ENCODE measurements around the gene PCSK9. TPM values are rescaled to one million over a fixed set of nuclear protein-coding genes. Genes with fewer than 3 reads are reported as not detected.

The PCSK9 gene
- total and polyA plus RNA-seq, 2 of the 13 experiments (the other 11 are each of a cell fraction or from before 2014, with no cell fraction given) = 33.3 to 80.5 TPM

- TF ChIP-seq NFE2L2 (IDR thresholded peaks at IDR 0.05; ENCODE audit: low read length) (no peak), ZNF710 (CRISPR knock-in tag; IDR thresholded peaks at IDR 0.05; ENCODE audit: borderline replicate concordance) (peak; percentile 76; the same call in 1 of the 2 replicates), ZNF121 (CRISPR knock-in tag; IDR thresholded peaks at IDR 0.05) (peak; percentile 17; the same call in 1 of the 2 replicates), TMF1 (CRISPR knock-in tag; IDR thresholded peaks at IDR 0.05; ENCODE audit: low read depth) (peak; percentile 94), ZNF292 (CRISPR knock-in tag; IDR thresholded peaks at IDR 0.05; ENCODE audit: borderline replicate concordance, low read depth) (peak; percentile 88), TAF1 (CRISPR knock-in tag; IDR thresholded peaks at IDR 0.05) (peak; percentile 100), KMT2B (CRISPR knock-in tag; IDR thresholded peaks at IDR 0.05) (0 out of 2 replicates have a peak, but pooled peaks have one; percentile 65), JUN (CRISPR knock-in tag; IDR thresholded peaks at IDR 0.05) (peak; percentile 56; the same call in 1 of the 2 replicates), NR3C1 (CRISPR knock-in tag; IDR thresholded peaks at IDR 0.05) (no peak), IKZF1 (IDR thresholded peaks at IDR 0.05) (no peak), ARNT2 (CRISPR knock-in tag; IDR thresholded peaks at IDR 0.05; ENCODE audit: low read depth) (peak; percentile 97), ZNF605 (CRISPR knock-in tag; IDR thresholded peaks at IDR 0.05) (peak; percentile 92), ZNF362 (CRISPR knock-in tag; IDR thresholded peaks at IDR 0.05; ENCODE audit: borderline replicate concordance) (peak; percentile 87), EEA1 (CRISPR knock-in tag; IDR thresholded peaks at IDR 0.05; ENCODE audit: borderline replicate concordance) (0 out of 2 replicates have a peak, but pooled peaks have one; percentile 78), ZBTB1 (CRISPR knock-in tag; IDR thresholded peaks at IDR 0.05; ENCODE audit: borderline replicate concordance) (no peak), ZMAT3 (CRISPR knock-in tag; conservative IDR thresholded peaks at IDR 0.05) (0 out of 2 replicates have a peak, but pooled peaks have one; percentile 70), NKX3-1 (CRISPR knock-in tag; IDR thresholded peaks at IDR 0.05) (peak; percentile 94), DR1 (CRISPR knock-in tag; IDR thresholded peaks at IDR 0.05) (peak; percentile 95), IRX3 (CRISPR knock-in tag; IDR thresholded peaks at IDR 0.05; ENCODE audit: borderline replicate concordance, low read depth) (peak; percentile 97; the same call in 1 of the 2 replicates), ZNF577 (CRISPR knock-in tag; IDR thresholded peaks at IDR 0.05; ENCODE audit: borderline replicate concordance, low read depth) (no peak), ZNF563 (CRISPR knock-in tag; IDR thresholded peaks at IDR 0.05) (peak; percentile 81), ZNF44 (CRISPR knock-in tag; IDR thresholded peaks at IDR 0.05) (peak; percentile 95; the same call in 1 of the 2 replicates), ZNF230 (CRISPR knock-in tag; IDR thresholded peaks at IDR 0.05) (peak; percentile 77; the same call in 1 of the 2 replicates), FOXP4 (CRISPR knock-in tag; IDR thresholded peaks at IDR 0.05) (peak; percentile 76)
- TF ChIP-seq, protein P1, sequence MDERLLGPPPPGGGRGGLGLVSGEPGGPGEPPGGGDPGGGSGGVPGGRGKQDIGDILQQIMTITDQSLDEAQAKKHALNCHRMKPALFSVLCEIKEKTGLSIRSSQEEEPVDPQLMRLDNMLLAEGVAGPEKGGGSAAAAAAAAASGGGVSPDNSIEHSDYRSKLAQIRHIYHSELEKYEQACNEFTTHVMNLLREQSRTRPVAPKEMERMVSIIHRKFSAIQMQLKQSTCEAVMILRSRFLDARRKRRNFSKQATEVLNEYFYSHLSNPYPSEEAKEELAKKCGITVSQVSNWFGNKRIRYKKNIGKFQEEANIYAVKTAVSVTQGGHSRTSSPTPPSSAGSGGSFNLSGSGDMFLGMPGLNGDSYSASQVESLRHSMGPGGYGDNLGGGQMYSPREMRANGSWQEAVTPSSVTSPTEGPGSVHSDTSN (CRISPR knock-in tag; IDR thresholded peaks at IDR 0.05) = no peak
These were observed at the start of gene PCSK9 (continued) for GRCh38 chr1:55039342-55040082.
